Neural progenitor cell (in vitro differentiated cells): ENCODE results near the gene PRKCE. TPM values are rescaled to one million over a fixed set of nuclear protein-coding genes. Genes with fewer than 3 reads are reported as not detected.

ENCODE experiments used
- DNase-seq: peaks from one replicate; pipeline ENCODE4 v3.0.0-alpha.2; 2016; ENCODE audit warnings: low spot score
- H2AFZ ChIP-seq: fragments of 200-600 bp; sonication (generic); replicated peaks from 2 replicates; pipeline ENCODE4 v1.6.1; 2016; ENCODE audit warnings: antibody characterized with exemption
- H3F3A ChIP-seq: fragments of 200-600 bp; sonication (generic); 2 replicates; pipeline ENCODE4 v1.6.1; 2016; ENCODE audit warnings: antibody characterized with exemption, low read depth
- H3K27ac ChIP-seq: fragments of 200-600 bp; sonication (generic); 2 replicates; pipeline ENCODE4 v1.5.1; 2016; ENCODE audit warnings: mild to moderate bottlenecking
- H3K27me3 ChIP-seq: fragments of 200-600 bp; sonication (generic); 2 replicates; pipeline ENCODE4 v1.6.1; 2016; ENCODE audit warnings: mild to moderate bottlenecking, moderate library complexity
- H3K36me3 ChIP-seq: fragments of 200-600 bp; sonication (generic); 2 replicates; pipeline ENCODE4 v1.5.1; 2016
- H3K4me1 ChIP-seq: fragments of 200-600 bp; sonication (generic); 2 replicates; pipeline ENCODE4 v1.6.1; 2016; ENCODE audit warnings: mixed run types
- H3K4me2 ChIP-seq: fragments of 200-600 bp; sonication (generic); 2 replicates; pipeline ENCODE4 v1.6.1; 2016
- H3K4me3 ChIP-seq: fragments of 200-600 bp; sonication (generic); 2 replicates; pipeline ENCODE4 v1.5.1; 2016
- H3K79me2 ChIP-seq: fragments of 200-600 bp; sonication (generic); 2 replicates; pipeline ENCODE4 v1.6.1; 2016; ENCODE audit warnings: low read depth
- H3K9ac ChIP-seq: fragments of 200-600 bp; sonication (generic); 2 replicates; pipeline ENCODE4 v1.6.1; 2016
- H3K9me3 ChIP-seq: fragments of 200-600 bp; sonication (generic); 2 replicates; pipeline ENCODE4 v1.5.1; 2016; ENCODE audit warnings: low read depth
- H4K20me1 ChIP-seq: fragments of 200-600 bp; sonication (generic); 2 replicates; pipeline ENCODE4 v1.6.1; 2016; ENCODE audit warnings: low read depth
- H3K27ac Mint-ChIP-seq: 3 replicates; pipeline ENCODE4 v1.8.0; 2021; ENCODE audit warnings: mixed read lengths
- H3K27me3 Mint-ChIP-seq: 2 replicates; pipeline ENCODE4 v1.8.0; 2022; ENCODE audit warnings: low read depth, mild to moderate bottlenecking, inconsistent platforms, moderate library complexity, mixed read lengths; ENCODE audit not compliant: insufficient read depth
- H3K36me3 Mint-ChIP-seq: 3 replicates; pipeline ENCODE4 v1.8.0; 2021; ENCODE audit warnings: mixed read lengths
- H3K4me1 Mint-ChIP-seq: 3 replicates; pipeline ENCODE4 v1.8.0; 2021; ENCODE audit warnings: mixed read lengths
- H3K4me3 Mint-ChIP-seq: 3 replicates; pipeline ENCODE4 v1.8.0; 2021; ENCODE audit warnings: mild to moderate bottlenecking, moderate library complexity, mixed read lengths
- H3K9me3 Mint-ChIP-seq: 3 replicates; pipeline ENCODE4 v1.8.0; 2020; ENCODE audit warnings: mixed read lengths
- CTCF ChIP-seq: fragments of 200-600 bp; sonication (generic); IDR thresholded peaks from 2 replicates; pipeline ENCODE4 v1.5.1; 2017; ENCODE audit warnings: antibody characterized with exemption, mild to moderate bottlenecking
- EZH2 ChIP-seq: fragments of 200-600 bp; sonication (generic); IDR thresholded peaks from 2 replicates; pipeline ENCODE4 v1.6.1; 2017; ENCODE audit warnings: antibody characterized with exemption, mild to moderate bottlenecking, moderate library complexity
- EZH2phosphoT487 ChIP-seq: fragments of 200-600 bp; sonication (generic); IDR thresholded peaks from 2 replicates; pipeline ENCODE4 v1.6.1; 2017; ENCODE audit warnings: antibody characterized with exemption
- total RNA-seq: library from RNA; depleted of rRNA; stranded (reverse); fragments of >200 nt; gene quantifications from 2 replicates; pipeline ENCODE4 v1.2.3, GENCODE V29; 2015; ENCODE audit warnings: low replicate concordance

Gene PRKCE
- total RNA-seq, 1 donor from 2014 or later = 4.1 TPM

- H3K79me2 ChIP-seq = no peaks in the 10 kb centered on the region
- H3K4me2 ChIP-seq = no peak overlapping the region
Measured at GRCh38 chr2:45705233-45705632, 53.8 kb downstream of the PRKCE start.

DNA sequence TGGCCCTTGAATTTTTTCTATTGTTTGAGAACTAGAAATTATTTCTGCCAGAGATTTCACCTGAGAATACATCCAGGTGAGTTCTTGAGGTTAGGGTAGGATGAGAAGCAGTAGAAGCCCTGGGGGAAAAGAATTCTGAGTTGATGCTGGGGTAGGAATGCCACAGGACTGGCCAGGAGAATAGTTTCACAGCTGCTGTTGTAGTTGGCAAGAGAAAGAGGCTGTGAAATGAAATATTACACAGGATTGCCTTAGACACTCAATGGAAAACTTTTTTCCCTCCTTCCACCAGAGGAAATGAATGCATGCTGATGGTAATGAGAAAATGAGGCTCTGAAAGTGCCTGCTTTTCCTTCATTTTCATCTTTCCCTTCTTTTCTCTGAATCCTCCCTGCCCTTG, 54.6 kb downstream of the PRKCE start:
- Histone ChIP-seq H3K9ac (no peak overlapping the region), H3K4me2 (no peak overlapping the region), H3K27ac (no peak overlapping the region), H2AFZ (no peak overlapping the region), H3K9me3 (no peaks in the 10 kb centered on the region), H3K4me1 (no peaks in the 10 kb centered on the region), H3F3A (no peaks in the 10 kb centered on the region), H4K20me1 (no peaks in the 10 kb centered on the region), H3K4me3 (no peak overlapping the region), H3K27me3 (no peaks in the 10 kb centered on the region), H3K36me3 (no peaks in the 10 kb centered on the region), H3K79me2 (no peaks in the 10 kb centered on the region)
- Mint-ChIP-seq H3K36me3 (peaks cover 10% of the 10 kb centered on the region), H3K27ac (no peak overlapping the region), H3K9me3 (peaks cover 5% of the 10 kb centered on the region), H3K4me3 (no peak overlapping the region), H3K4me1 (peaks cover 14% of the 10 kb centered on the region), H3K27me3 (no peaks in the 10 kb centered on the region)
- TF ChIP-seq EZH2 (no peak), CTCF (no peak), EZH2phosphoT487 (no peak)
- DNase-seq = no peak

More at GRCh38 chr2:45705233-45705632, 53.8 kb downstream of the PRKCE start:
- Histone ChIP-seq H3K36me3 (no peaks in the 10 kb centered on the region), H3K27ac (no peak overlapping the region), H2AFZ (no peak overlapping the region), H3F3A (no peaks in the 10 kb centered on the region), H3K4me3 (no peak overlapping the region), H3K27me3 (no peaks in the 10 kb centered on the region), H3K9ac (no peak overlapping the region), H3K4me1 (no peaks in the 10 kb centered on the region), H4K20me1 (no peaks in the 10 kb centered on the region), H3K9me3 (no peaks in the 10 kb centered on the region)
- DNase-seq = no peak
- Mint-ChIP-seq H3K4me1 (peaks cover 18% of the 10 kb centered on the region), H3K36me3 (peaks cover 10% of the 10 kb centered on the region), H3K9me3 (peaks cover 5% of the 10 kb centered on the region), H3K27ac (no peak overlapping the region), H3K4me3 (no peak overlapping the region), H3K27me3 (no peaks in the 10 kb centered on the region)
- no peak for TF ChIP-seq CTCF
- TF ChIP-seq EZH2 = no peak
- no peak for TF ChIP-seq EZH2phosphoT487

GRCh38 chr2:45707006-45707405, 55.5 kb downstream of the PRKCE start:
- Histone ChIP-seq H3K27ac (no peak overlapping the region), H3K4me2 (no peak overlapping the region), H3K4me3 (no peak overlapping the region), H3F3A (no peaks in the 10 kb centered on the region), H4K20me1 (no peaks in the 10 kb centered on the region), H2AFZ (no peak overlapping the region), H3K4me1 (no peaks in the 10 kb centered on the region), H3K9ac (no peak overlapping the region), H3K27me3 (no peaks in the 10 kb centered on the region), H3K79me2 (no peaks in the 10 kb centered on the region), H3K9me3 (no peaks in the 10 kb centered on the region), H3K36me3 (no peaks in the 10 kb centered on the region)
- Mint-ChIP-seq H3K4me1 (peaks cover 14% of the 10 kb centered on the region), H3K27ac (no peak overlapping the region), H3K27me3 (no peaks in the 10 kb centered on the region), H3K36me3 (peaks cover 10% of the 10 kb centered on the region), H3K9me3 (peaks cover 5% of the 10 kb centered on the region), H3K4me3 (no peak overlapping the region)
- DNase-seq = no peak
- no peak for TF ChIP-seq EZH2
- TF ChIP-seq CTCF = no peak
- no peak for TF ChIP-seq EZH2phosphoT487
